Breast epithelium (tissue), 4 donors: ENCODE data around the gene AACS. TPM values are rescaled to one million over a fixed set of nuclear protein-coding genes. Genes with fewer than 3 reads are reported as not detected.

Source experiments
- DNase-seq, 2 donors: peaks; one replicate each; pipeline ENCODE4 v3.0.0-alpha.2; 2019; ENCODE audit warnings: low spot score in 2 of 2
- H3K27ac ChIP-seq, 2 donors: fragments of 200-600 bp; sonication (generic) in 1 of 2; one replicate each; pipeline ENCODE4 v1.5.1; 2016 to 2019; ENCODE audit warnings: mild to moderate bottlenecking in 1 of 2
- H3K27me3 ChIP-seq, 2 donors: fragments of 200-600 bp; sonication (generic) in 1 of 2; one replicate each; pipeline versions ENCODE4 v1.5.1 to v1.6.0; 2017 to 2019; ENCODE audit warnings: control low read depth in 1 of 2, mild to moderate bottlenecking in 1 of 2
- H3K36me3 ChIP-seq: fragments of 200-600 bp; one replicate; pipeline ENCODE4 v1.5.1; 2019
- H3K4me1 ChIP-seq, 2 donors: fragments of 200-600 bp; sonication (generic); one replicate each; pipeline ENCODE4 v1.5.1; 2016 to 2019; ENCODE audit warnings: control low read depth in 1 of 2
- H3K4me3 ChIP-seq, 3 donors: fragments of 200-600 bp; sonication (generic); 1 replicate in 2 of 3; 2 replicates in 1 of 3; pipeline ENCODE4 v1.5.1; 2016 to 2019; ENCODE audit warnings: mild to moderate bottlenecking in 3 of 3, moderate library complexity in 2 of 3
- H3K9me3 ChIP-seq, 2 donors: fragments of 200-600 bp; sonication (generic) in 1 of 2; one replicate each; pipeline ENCODE4 v1.5.1; 2016 to 2019; ENCODE audit warnings: control low read depth in 1 of 2
- POLR2A ChIP-seq: fragments of 450-650 bp; IDR thresholded peaks from one replicate; pipeline ENCODE4 v1.6.1; 2016; ENCODE audit warnings: antibody characterized with exemption, mild to moderate bottlenecking, moderate library complexity
- POLR2AphosphoS5 ChIP-seq, 3 donors: sonication (generic); formaldehyde crosslinking; IDR thresholded peaks; one replicate each; pipeline ENCODE4 v1.6.1; 2017; ENCODE audit warnings: antibody characterized with exemption in 3 of 3
- intact Hi-C: fragments of 100-400 bp; cut with DNase I; formaldehyde crosslinking; loops from one replicate; pipeline ENCODE4 v1.15.1; 2023; ENCODE audit warnings: low total_unique reads
- total RNA-seq, 3 donors: library from RNA; depleted of rRNA; stranded (reverse); fragments of >200 nt; gene quantifications; one replicate each; pipeline ENCODE4 v1.1.0, GENCODE V29; 2016
- TF ChIP-seq, protein P1 (sequence below), 3 donors: fragments of 450-650 bp; IDR thresholded peaks; one replicate each; pipeline ENCODE4 v1.5.1; 2016 to 2017; ENCODE audit warnings: antibody characterized with exemption in 3 of 3, mild to moderate bottlenecking in 3 of 3, moderate library complexity in 3 of 3

Gene AACS
- total RNA-seq, 3 donors from 2014 or later, result 28.8 to 79.0 (median 33.7) TPM

DNA sequence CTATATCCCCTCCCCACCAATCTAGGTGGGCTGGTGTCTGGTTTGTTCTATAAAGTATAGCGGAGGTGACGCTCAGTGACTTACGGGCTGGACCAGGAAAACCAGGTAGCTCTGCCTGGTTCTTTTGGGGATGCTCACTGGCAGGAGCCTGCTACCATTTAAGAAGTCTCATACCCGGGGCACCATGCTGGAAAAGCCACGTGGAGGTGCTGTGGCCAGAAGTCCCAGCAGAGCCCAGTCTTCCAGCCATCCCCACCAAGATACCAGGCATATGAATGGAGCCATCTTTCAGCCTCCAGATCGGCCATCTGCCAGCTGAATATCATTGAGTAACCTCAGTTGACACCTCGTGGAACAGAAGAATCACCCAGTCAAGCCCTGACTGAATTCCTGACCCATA is 87.2 kb downstream of the AACS start:
- H3K4me3 ChIP-seq, result no peak overlapping the region
- TF ChIP-seq POLR2A, result no peak
- no peak overlapping the region for H3K27ac ChIP-seq
- no peak for DNase-seq
- intact Hi-C loops, result no loop called here
- H3K36me3 ChIP-seq, result no peaks in the 10 kb centered on the region
- no peaks in the 10 kb centered on the region for H3K9me3 ChIP-seq
- no peaks in the 10 kb centered on the region for H3K27me3 ChIP-seq
- no peaks in the 10 kb centered on the region for H3K4me1 ChIP-seq

DNA sequence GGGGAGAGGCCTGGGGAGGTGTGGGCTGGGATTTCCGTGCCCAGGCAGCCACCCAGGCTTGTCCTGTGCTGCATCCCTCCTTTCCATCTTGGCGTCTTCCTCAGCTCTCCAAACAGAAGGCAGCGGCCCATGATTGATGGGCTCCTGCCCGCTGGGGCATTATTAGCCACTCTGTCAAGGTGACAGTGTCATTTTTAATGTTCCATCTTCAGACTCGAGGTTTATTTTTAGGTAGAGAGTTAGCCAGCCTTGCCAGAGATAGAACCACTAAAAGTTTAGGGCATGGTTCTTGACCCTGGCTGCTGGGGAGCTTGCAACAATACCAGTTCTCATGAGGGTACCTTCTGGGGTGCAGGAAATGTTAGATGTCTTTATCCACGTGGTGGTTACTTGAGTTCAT is 90.1 kb downstream of the AACS start:
- Histone ChIP-seq H3K4me1 (no peaks in the 10 kb centered on the region), H3K9me3 (no peaks in the 10 kb centered on the region), H3K27me3 (no peaks in the 10 kb centered on the region), H3K36me3 (no peaks in the 10 kb centered on the region), H3K4me3 (no peak overlapping the region), H3K27ac (no peak overlapping the region)
- intact Hi-C loops, result no loop called here
- DNase-seq, result no peak
- no peak for TF ChIP-seq POLR2AphosphoS5 (IDR thresholded peaks at IDR 0.05)
- no peak for TF ChIP-seq POLR2A
- TF ChIP-seq, protein P1, sequence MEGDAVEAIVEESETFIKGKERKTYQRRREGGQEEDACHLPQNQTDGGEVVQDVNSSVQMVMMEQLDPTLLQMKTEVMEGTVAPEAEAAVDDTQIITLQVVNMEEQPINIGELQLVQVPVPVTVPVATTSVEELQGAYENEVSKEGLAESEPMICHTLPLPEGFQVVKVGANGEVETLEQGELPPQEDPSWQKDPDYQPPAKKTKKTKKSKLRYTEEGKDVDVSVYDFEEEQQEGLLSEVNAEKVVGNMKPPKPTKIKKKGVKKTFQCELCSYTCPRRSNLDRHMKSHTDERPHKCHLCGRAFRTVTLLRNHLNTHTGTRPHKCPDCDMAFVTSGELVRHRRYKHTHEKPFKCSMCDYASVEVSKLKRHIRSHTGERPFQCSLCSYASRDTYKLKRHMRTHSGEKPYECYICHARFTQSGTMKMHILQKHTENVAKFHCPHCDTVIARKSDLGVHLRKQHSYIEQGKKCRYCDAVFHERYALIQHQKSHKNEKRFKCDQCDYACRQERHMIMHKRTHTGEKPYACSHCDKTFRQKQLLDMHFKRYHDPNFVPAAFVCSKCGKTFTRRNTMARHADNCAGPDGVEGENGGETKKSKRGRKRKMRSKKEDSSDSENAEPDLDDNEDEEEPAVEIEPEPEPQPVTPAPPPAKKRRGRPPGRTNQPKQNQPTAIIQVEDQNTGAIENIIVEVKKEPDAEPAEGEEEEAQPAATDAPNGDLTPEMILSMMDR (IDR thresholded peaks at IDR 0.05), result no peak

DNA sequence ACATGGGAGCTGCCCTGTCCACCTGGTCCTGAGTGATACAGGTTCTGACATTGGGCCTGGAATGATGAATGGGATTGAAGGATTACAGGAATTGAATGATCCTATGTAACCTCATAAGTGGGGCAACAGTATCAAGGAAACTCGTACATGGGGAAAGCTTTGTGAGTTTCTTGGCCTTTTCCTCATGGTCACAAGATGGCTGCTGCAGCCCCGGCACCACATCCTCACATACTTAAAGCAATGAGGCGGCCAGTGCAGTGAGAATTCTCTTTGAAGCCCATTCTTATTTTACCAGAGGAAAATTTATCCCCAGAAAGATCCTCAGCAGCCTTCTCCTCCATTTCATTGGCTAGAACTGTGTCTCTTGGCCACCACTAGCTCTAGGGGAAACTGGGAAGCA is 91.9 kb downstream of the AACS start:
- intact Hi-C loops, result no loop called here
- H3K4me1 ChIP-seq, result no peaks in the 10 kb centered on the region
- H3K27ac ChIP-seq, result no peak overlapping the region
- TF ChIP-seq POLR2AphosphoS5 (IDR thresholded peaks at IDR 0.05) (no peak), POLR2A (no peak)
- TF ChIP-seq, protein P1 (IDR thresholded peaks at IDR 0.05), result no peak
- no peak overlapping the region for H3K4me3 ChIP-seq
- H3K27me3 ChIP-seq, result no peaks in the 10 kb centered on the region
- H3K9me3 ChIP-seq, result no peaks in the 10 kb centered on the region
- H3K36me3 ChIP-seq, result no peaks in the 10 kb centered on the region
- DNase-seq, result no peak

DNA sequence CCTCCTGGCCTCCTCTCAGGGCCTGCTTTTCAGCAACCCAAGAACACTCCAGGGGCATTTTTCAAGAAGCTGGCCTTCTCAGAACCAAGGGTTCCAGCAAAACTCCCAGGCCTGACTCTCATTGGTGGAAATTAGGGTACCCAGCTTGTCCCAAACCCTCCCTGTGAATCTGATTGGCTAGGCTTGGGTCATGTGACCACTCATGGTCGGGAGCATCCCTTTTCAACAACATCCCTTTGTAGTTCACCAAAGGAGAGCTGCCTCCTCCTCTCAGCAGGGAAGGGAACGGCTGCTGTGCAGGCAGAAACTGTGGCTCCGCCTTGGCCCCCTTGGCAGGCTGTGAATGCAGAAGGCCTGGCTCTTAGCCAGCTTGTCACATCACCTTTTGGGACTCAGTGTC is 94.5 kb downstream of the AACS start:
- Histone ChIP-seq H3K4me3 (no peak overlapping the region), H3K36me3 (no peaks in the 10 kb centered on the region), H3K4me1 (no peaks in the 10 kb centered on the region), H3K27ac (no peak overlapping the region), H3K27me3 (no peaks in the 10 kb centered on the region), H3K9me3 (no peaks in the 10 kb centered on the region)
- TF ChIP-seq POLR2AphosphoS5 (IDR thresholded peaks at IDR 0.05) (no peak), POLR2A (no peak)
- TF ChIP-seq, protein P1 (IDR thresholded peaks at IDR 0.05), result no peak
- DNase-seq, result no peak
- intact Hi-C loops, result no loop called here

DNA sequence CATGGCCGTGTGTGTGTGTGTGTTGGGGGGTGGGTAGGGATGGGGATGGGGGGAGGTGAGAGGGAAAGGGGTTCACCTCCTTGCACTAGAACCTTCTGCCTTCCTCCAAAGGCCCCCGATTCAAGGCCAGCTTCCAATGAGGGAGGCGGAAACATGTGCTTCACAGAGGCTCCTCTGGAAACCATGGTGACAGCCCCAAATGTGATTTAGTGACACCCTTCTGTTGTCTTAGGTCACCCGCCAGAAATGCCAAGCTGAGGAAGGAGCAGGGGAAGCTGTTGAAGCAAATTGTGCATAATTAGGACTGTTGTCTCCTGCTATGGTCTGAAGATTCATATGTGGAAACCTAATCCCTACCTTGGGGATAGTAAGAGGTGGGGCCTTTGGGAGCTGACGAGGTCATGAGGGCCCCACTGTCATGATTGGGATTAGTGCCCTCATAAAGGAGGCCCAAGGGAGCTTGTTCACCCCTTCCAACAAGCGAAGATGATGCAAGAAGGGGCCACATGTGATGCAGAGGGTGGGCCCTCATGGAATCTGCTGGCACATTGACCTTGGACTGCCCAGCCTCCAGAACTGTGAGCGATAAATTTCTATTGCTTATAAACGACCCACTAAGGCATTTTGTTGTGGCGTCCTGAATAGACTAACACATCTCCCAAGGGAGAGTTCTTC is 95.2 kb downstream of the AACS start:
- H3K27ac ChIP-seq, result no peak overlapping the region
- no peaks in the 10 kb centered on the region for H3K9me3 ChIP-seq
- intact Hi-C loops, result no loop called here
- no peak for DNase-seq
- no peaks in the 10 kb centered on the region for H3K27me3 ChIP-seq
- TF ChIP-seq, protein P1 (IDR thresholded peaks at IDR 0.05), result no peak
- TF ChIP-seq POLR2AphosphoS5 (IDR thresholded peaks at IDR 0.05) (no peak), POLR2A (no peak)
- H3K4me1 ChIP-seq, result no peaks in the 10 kb centered on the region
- no peaks in the 10 kb centered on the region for H3K36me3 ChIP-seq
- H3K4me3 ChIP-seq, result no peak overlapping the region

DNA sequence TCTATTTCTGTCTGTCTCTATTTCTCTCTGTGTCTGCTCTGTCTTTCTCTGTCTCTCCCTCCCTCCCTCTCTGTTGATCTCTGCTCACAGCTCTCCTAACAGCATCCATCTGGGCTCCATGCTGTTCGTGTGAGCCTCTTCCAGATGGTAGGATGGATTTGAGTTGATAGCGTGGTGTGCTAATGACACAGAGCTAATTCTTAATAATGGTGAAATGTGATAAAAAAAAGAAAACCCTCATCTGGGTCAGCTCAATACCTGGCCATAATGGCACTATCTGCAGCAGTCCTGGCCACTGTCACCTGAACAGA is 96.4 kb downstream of the AACS start:
- TF ChIP-seq, protein P1 (IDR thresholded peaks at IDR 0.05), result no peak
- TF ChIP-seq POLR2AphosphoS5 (IDR thresholded peaks at IDR 0.05), result no peak
- no peak for TF ChIP-seq POLR2A
- no peaks in the 10 kb centered on the region for H3K27me3 ChIP-seq
- H3K36me3 ChIP-seq, result no peaks in the 10 kb centered on the region
- DNase-seq, result no peak
- intact Hi-C loops, result no loop called here
- peaks cover 0 to 9% of the 10 kb centered on the region in 2 donors for H3K9me3 ChIP-seq
- H3K27ac ChIP-seq, result no peak overlapping the region
- no peak overlapping the region for H3K4me3 ChIP-seq
- no peaks in the 10 kb centered on the region for H3K4me1 ChIP-seq
